Measurements from ENCODE around the gene ABLIM2. TPM values are rescaled to one million over a fixed set of nuclear protein-coding genes. Genes with fewer than 3 reads are reported as not detected.

The ABLIM2 gene
- total and polyA plus RNA-seq, 2 of the 13 experiments (the other 11 are each of a cell fraction or from before 2014, with no cell fraction given) = 0.20 to 0.37 TPM

DNA sequence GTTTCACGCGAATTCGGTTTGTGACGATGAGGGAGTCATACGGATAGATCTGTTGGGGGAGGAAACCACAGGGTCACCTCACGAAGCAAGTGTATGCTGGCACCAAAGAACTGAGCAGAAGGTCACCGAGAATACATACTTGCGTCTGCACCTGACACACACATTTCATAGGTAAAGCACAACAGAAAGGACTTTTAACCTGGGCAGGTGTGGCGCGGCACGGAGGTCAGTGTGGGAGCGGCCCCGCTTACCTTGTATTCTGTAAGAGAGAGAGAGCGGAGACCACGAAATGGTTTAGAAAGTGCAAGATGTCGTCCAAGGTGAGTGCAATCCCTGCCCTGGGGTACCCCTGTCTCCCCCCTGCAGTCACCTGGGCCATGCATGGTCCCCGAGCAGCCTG is 175.3 kb downstream of the ABLIM2 start:
- ChIA-PET CTCF (ENCODE audit: low intra/inter-chr PET ratio, low total read pairs) (no interaction called here), POLR2A (no interaction called here)
- H3K4me2 ChIP-seq (ENCODE audit: low read depth, low read length) = no peak overlapping the region
- in situ Hi-C loops (cut with HindIII; ENCODE audit: extremely low pct_ligation_motif_present, low pct_unique_long_range_greater_than_20kb) = no loop called here
- no TSS peak for BruUV-seq (replicated peaks)
- DNase-seq (ENCODE audit: low spot score) = no peak
- intact Hi-C loops (cut with micrococcal nuclease; ENCODE audit: unreplicated experiment) = loop anchor here (10.0 kb wide), 1 partner anchor 108 kb away; no protein-coding TSS in a partner anchor
- H3K36me3 ChIP-seq (replicated peaks in 1 of 2; ENCODE audit: control insufficient read depth in 1 of 2, insufficient read depth in 2 of 2, low read length in 2 of 2) = no peaks in the 10 kb centered on the region
- no peaks in the 10 kb centered on the region for H3K9me3 ChIP-seq (ENCODE audit: low read length)
- 73% methylated on average over 16 of the region's 17 CpGs for WGBS (ENCODE audit: low lambda C conversion rate)
- TF ChIP-seq ZNF280D (CRISPR knock-in tag; IDR thresholded peaks at IDR 0.05) (no peak), TBX3 (IDR thresholded peaks at IDR 0.05; ENCODE audit: borderline replicate concordance) (no peak), HMGA1 (CRISPR knock-in tag; conservative IDR thresholded peaks at IDR 0.05) (no peak), BRD4 (CRISPR knock-in tag; IDR thresholded peaks at IDR 0.05) (no peak), TEAD3 (CRISPR knock-in tag; optimal IDR thresholded peaks at IDR 0.05; ENCODE audit: borderline replicate concordance) (no peak), ZNF143 (CRISPR knock-in tag; IDR thresholded peaks at IDR 0.05) (no peak), SIN3A (IDR thresholded peaks at IDR 0.05; ENCODE audit: borderline replicate concordance, low read depth, low read length) (no peak), ZFP62 (CRISPR knock-in tag; IDR thresholded peaks at IDR 0.05) (no peak), ZNF253 (CRISPR knock-in tag; IDR thresholded peaks at IDR 0.05; ENCODE audit: borderline replicate concordance) (no peak), SP4 (CRISPR knock-in tag; IDR thresholded peaks at IDR 0.05) (no peak), ZNF496 (CRISPR knock-in tag; IDR thresholded peaks at IDR 0.05; ENCODE audit: insufficient replicate concordance) (no peak), HNRNPL (IDR thresholded peaks at IDR 0.05; ENCODE audit: low read depth, low read length) (no peak), ZNF44 (CRISPR knock-in tag; IDR thresholded peaks at IDR 0.05) (no peak), JARID2 (CRISPR knock-in tag; IDR thresholded peaks at IDR 0.05; ENCODE audit: insufficient replicate concordance) (no peak), HDAC6 (IDR thresholded peaks at IDR 0.05; ENCODE audit: low read depth, low read length) (no peak), JDP2 (CRISPR knock-in tag; IDR thresholded peaks at IDR 0.05; ENCODE audit: borderline replicate concordance) (no peak), DRAP1 (CRISPR knock-in tag; IDR thresholded peaks at IDR 0.05) (no peak)
- TF ChIP-seq, protein P1, sequence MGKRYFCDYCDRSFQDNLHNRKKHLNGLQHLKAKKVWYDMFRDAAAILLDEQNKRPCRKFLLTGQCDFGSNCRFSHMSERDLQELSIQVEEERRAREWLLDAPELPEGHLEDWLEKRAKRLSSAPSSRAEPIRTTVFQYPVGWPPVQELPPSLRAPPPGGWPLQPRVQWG (CRISPR knock-in tag; IDR thresholded peaks at IDR 0.05; ENCODE audit: borderline replicate concordance, low read depth) = no peak
- TF ChIP-seq, protein P2, sequence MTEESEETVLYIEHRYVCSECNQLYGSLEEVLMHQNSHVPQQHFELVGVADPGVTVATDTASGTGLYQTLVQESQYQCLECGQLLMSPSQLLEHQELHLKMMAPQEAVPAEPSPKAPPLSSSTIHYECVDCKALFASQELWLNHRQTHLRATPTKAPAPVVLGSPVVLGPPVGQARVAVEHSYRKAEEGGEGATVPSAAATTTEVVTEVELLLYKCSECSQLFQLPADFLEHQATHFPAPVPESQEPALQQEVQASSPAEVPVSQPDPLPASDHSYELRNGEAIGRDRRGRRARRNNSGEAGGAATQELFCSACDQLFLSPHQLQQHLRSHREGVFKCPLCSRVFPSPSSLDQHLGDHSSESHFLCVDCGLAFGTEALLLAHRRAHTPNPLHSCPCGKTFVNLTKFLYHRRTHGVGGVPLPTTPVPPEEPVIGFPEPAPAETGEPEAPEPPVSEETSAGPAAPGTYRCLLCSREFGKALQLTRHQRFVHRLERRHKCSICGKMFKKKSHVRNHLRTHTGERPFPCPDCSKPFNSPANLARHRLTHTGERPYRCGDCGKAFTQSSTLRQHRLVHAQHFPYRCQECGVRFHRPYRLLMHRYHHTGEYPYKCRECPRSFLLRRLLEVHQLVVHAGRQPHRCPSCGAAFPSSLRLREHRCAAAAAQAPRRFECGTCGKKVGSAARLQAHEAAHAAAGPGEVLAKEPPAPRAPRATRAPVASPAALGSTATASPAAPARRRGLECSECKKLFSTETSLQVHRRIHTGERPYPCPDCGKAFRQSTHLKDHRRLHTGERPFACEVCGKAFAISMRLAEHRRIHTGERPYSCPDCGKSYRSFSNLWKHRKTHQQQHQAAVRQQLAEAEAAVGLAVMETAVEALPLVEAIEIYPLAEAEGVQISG (CRISPR knock-in tag; IDR thresholded peaks at IDR 0.05) = no peak
- H3K9ac ChIP-seq (ENCODE audit: insufficient read depth, low read depth, low read length) = no peak overlapping the region
- no peak overlapping the region for H3K27ac ChIP-seq (ENCODE audit: extremely low read length, insufficient read depth, low read length)
- no peaks in the 10 kb centered on the region for H3K79me2 ChIP-seq (ENCODE audit: insufficient read depth, low read length)
- FAIRE-seq = no peak
- H3K4me3 ChIP-seq (replicated peaks in 1 of 3; ENCODE audit: insufficient read depth in 1 of 3, low read depth in 2 of 3, low read length in 3 of 3) = no peak overlapping the region
- H3K4me1 ChIP-seq (ENCODE audit: insufficient read depth, low read length) = peaks cover 53% of the 10 kb centered on the region
- no peak overlapping the region for H2AFZ ChIP-seq (ENCODE audit: low read length)
- no peaks in the 10 kb centered on the region for H4K20me1 ChIP-seq (ENCODE audit: insufficient read depth, low read length)
- no peak for ATAC-seq
- peaks cover 8 to 63% of the 10 kb centered on the region in 2 experiments for H3K27me3 ChIP-seq (ENCODE audit: control insufficient read depth in 1 of 2, insufficient read depth in 2 of 2, low read length in 2 of 2)

Data from HepG2 (cell line).